Ishikawa (cell line): Measurements from ENCODE around the gene MICOS13.

Experiments used
- CEBPB ChIP-seq: IDR thresholded peaks from 2 replicates; pipeline ENCODE4 v1.6.1; 2012
- TAF1 ChIP-seq: IDR thresholded peaks from 2 replicates; pipeline ENCODE4 v1.6.1; 2012; ENCODE audit warnings: low read depth, mild to moderate bottlenecking

- TF ChIP-seq CEBPB (no peak), TAF1 (no peak)
Measured at GRCh38 chr19:5714816-5715215, 34.5 kb upstream of the MICOS13 start.
